HL-60 (cell line): ENCODE results near the gene RAMP3.

ENCODE experiments used
- GABPA ChIP-seq: IDR thresholded peaks from 2 replicates; pipeline ENCODE4 v1.6.1; 2012; ENCODE audit warnings: low read depth
- POLR2AphosphoS5 ChIP-seq: IDR thresholded peaks from 2 replicates; pipeline ENCODE4 v1.6.1; 2012; ENCODE audit warnings: low read depth
- SPI1 ChIP-seq: IDR thresholded peaks from 2 replicates; pipeline ENCODE4 v1.6.1; 2012; ENCODE audit warnings: low read depth, mild to moderate bottlenecking, borderline replicate concordance
- TF ChIP-seq, protein P1 (sequence below): IDR thresholded peaks from one replicate; pipeline ENCODE4 v1.5.1; 2011; ENCODE audit warnings: low read length, control low read depth, inconsistent platforms; ENCODE audit not compliant: insufficient read depth
- TF ChIP-seq, protein P2 (sequence below): IDR thresholded peaks from 2 replicates; pipeline ENCODE4 v1.6.1; 2012; ENCODE audit warnings: low read depth; ENCODE audit not compliant: insufficient replicate concordance

DNA sequence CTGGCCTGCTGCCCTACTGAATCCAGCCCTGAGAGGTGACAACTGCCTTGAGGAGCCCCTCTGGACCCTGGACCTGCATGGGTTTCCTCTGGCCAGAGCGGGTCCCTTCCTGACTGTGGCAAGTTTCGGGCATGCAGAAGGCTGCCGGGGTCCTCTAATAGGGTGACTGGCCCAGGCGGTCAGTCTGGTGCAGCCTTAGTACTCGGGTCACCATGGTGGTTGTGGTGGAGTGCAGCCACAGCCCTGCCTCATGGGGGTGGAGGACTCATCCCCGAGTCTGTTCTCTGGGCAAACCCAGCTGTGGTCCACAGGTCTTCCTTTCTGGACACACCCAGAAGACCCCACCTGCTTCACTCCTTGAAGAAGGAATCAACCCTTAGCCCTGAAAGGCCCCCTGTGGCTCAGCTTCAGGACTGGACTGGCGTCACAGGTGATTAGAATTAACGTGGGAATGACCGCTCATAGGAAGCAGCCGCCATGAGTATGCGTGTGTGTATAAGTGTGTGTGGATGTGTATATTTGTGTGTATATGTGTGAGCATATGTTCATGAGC lies 28.7 kb downstream of the RAMP3 start:
- TF ChIP-seq, protein P1, sequence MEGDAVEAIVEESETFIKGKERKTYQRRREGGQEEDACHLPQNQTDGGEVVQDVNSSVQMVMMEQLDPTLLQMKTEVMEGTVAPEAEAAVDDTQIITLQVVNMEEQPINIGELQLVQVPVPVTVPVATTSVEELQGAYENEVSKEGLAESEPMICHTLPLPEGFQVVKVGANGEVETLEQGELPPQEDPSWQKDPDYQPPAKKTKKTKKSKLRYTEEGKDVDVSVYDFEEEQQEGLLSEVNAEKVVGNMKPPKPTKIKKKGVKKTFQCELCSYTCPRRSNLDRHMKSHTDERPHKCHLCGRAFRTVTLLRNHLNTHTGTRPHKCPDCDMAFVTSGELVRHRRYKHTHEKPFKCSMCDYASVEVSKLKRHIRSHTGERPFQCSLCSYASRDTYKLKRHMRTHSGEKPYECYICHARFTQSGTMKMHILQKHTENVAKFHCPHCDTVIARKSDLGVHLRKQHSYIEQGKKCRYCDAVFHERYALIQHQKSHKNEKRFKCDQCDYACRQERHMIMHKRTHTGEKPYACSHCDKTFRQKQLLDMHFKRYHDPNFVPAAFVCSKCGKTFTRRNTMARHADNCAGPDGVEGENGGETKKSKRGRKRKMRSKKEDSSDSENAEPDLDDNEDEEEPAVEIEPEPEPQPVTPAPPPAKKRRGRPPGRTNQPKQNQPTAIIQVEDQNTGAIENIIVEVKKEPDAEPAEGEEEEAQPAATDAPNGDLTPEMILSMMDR, result no peak
- TF ChIP-seq POLR2AphosphoS5 (no peak), GABPA (no peak), SPI1 (no peak)
- TF ChIP-seq, protein P2, sequence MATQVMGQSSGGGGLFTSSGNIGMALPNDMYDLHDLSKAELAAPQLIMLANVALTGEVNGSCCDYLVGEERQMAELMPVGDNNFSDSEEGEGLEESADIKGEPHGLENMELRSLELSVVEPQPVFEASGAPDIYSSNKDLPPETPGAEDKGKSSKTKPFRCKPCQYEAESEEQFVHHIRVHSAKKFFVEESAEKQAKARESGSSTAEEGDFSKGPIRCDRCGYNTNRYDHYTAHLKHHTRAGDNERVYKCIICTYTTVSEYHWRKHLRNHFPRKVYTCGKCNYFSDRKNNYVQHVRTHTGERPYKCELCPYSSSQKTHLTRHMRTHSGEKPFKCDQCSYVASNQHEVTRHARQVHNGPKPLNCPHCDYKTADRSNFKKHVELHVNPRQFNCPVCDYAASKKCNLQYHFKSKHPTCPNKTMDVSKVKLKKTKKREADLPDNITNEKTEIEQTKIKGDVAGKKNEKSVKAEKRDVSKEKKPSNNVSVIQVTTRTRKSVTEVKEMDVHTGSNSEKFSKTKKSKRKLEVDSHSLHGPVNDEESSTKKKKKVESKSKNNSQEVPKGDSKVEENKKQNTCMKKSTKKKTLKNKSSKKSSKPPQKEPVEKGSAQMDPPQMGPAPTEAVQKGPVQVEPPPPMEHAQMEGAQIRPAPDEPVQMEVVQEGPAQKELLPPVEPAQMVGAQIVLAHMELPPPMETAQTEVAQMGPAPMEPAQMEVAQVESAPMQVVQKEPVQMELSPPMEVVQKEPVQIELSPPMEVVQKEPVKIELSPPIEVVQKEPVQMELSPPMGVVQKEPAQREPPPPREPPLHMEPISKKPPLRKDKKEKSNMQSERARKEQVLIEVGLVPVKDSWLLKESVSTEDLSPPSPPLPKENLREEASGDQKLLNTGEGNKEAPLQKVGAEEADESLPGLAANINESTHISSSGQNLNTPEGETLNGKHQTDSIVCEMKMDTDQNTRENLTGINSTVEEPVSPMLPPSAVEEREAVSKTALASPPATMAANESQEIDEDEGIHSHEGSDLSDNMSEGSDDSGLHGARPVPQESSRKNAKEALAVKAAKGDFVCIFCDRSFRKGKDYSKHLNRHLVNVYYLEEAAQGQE, result no peak
